GM23338 (cell line): ENCODE measurements around the gene CDK14. TPM values are rescaled to one million over a fixed set of nuclear protein-coding genes. Genes with fewer than 3 reads are reported as not detected.

ENCODE experiments used
- EZH2phosphoT487 ChIP-seq: fragments of 200-600 bp; sonication (generic); IDR thresholded peaks from one replicate; pipeline ENCODE4 v1.8.1; 2018; ENCODE audit warnings: antibody characterized with exemption; ENCODE audit not compliant: unreplicated experiment
- POLR2AphosphoS5 ChIP-seq: IDR thresholded peaks from 2 replicates; pipeline ENCODE4 v1.6.1; 2016; ENCODE audit warnings: antibody characterized with exemption, low read depth
- REST ChIP-seq: IDR thresholded peaks from one replicate; pipeline ENCODE4 v1.6.1; 2018; ENCODE audit warnings: antibody characterized with exemption; ENCODE audit not compliant: unreplicated experiment
- ZNF114 ChIP-seq: fragments of 250-450 bp; sonication (Bioruptor Pico); IDR thresholded peaks from 2 replicates; pipeline ENCODE4 v1.5.0; 2020; ENCODE audit warnings: mild to moderate bottlenecking, moderate library complexity
- ZNF462 ChIP-seq: fragments of 250-450 bp; sonication (Bioruptor Pico); IDR thresholded peaks from 2 replicates; pipeline ENCODE4 v1.5.0; 2020; ENCODE audit warnings: mild to moderate bottlenecking, moderate library complexity
- polyA plus RNA-seq: library from polyadenylated mRNA; unstranded; fragments of >200 nt; fragmentation: Nextera tagmentation; extraction: Ambion mirVana; gene quantifications from 2 replicates; pipeline ENCODE4 v1.2.1, GENCODE V29; 2016
- total RNA-seq: library from RNA; depleted of rRNA; stranded (reverse); fragments of >200 nt; shearing (Covaris generic); gene quantifications from 2 replicates; pipeline ENCODE4 v1.2.3, GENCODE V29; 2014

CDK14 gene
- total and polyA plus RNA-seq, 2 experiments from 2014 or later = 11.2 to 24.0 TPM

DNA sequence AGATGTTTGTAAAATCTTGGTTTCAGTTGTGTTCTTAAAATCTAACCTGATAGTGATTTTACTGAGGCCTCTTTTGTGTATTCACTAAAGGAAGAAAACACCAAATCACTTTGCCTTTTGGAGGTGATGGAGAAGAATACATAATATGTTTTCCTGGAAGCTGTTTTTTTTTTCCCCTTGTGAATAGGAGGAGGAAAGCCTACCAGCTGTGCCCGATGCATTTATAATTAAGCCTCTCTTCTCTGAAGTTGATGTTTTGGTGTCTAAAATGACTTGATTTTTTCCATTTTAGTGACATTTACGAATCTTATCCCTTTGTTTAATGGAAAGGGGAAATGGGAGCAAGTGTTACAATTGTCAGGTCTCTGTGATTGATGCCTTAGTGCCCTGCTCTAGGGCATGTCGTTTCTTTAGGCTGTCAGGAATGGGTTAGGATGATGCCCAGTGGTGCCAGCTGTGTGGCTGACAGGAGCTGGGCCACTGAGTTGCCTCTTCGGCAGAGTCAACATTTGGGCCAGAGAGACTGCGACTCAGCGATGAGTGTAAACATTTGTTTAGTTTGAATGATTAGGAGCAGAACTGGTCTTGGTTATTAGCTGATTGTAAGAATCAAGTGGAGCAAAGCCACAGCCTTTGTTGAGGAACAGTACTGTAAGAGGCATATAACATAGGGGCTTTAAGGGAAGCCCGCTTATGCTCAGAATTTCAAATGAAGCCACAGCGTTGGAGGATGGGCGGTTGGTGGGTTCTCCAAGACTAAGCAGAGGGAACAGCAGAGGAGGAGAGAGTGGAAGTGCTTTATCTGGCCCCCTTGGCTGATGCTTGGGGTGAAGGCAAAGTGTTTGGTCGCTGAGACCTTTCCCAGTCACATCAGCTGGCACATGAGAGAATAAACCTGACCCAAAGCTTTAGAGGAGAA is 81.6 kb downstream of the CDK14 start (continued):
- TF ChIP-seq ZNF462 (CRISPR knock-in tag) = no peak
- no peak for TF ChIP-seq EZH2phosphoT487
- TF ChIP-seq ZNF114 (CRISPR knock-in tag) = no peak
- no peak for TF ChIP-seq POLR2AphosphoS5
- no peak for TF ChIP-seq REST
